HG03439 (cell line): ENCODE data around the gene MAP1LC3B2.

Source experiments
- ATAC-seq: cut with Tn5 transposase; IDR thresholded peaks from one replicate; pipeline ENCODE4 v1.9.1; 2021; ENCODE audit warnings: mild to moderate bottlenecking, moderate library complexity; ENCODE audit not compliant: unreplicated experiment

Gene MAP1LC3B2

GRCh38 chr12:116559162-116559935 lies at the start of gene MAP1LC3B2:
TSS of gene MAP1LC3B2 (plus strand) at chr12:116559381. CDS start at chr12:116575943, 16,562 bp downstream.
- ATAC-seq: peak; percentile 87

GRCh38 chr12:116513944-116514343 lies 45.2 kb upstream of the MAP1LC3B2 start:
- ATAC-seq: no peak

- no peak for ATAC-seq
Measured at GRCh38 chr12:116515684-116516083, 43.5 kb upstream of the MAP1LC3B2 start.

GRCh38 chr12:116516657-116517056 lies 42.5 kb upstream of the MAP1LC3B2 start:
- ATAC-seq: no peak

- ATAC-seq: no peak
Measured at GRCh38 chr12:116517431-116518045, 41.6 kb upstream of the MAP1LC3B2 start.

- no peak for ATAC-seq
Measured at GRCh38 chr12:116520225-116520760, 38.9 kb upstream of the MAP1LC3B2 start.

- ATAC-seq: no peak
Measured at GRCh38 chr12:116520801-116521471, 38.2 kb upstream of the MAP1LC3B2 start.

- no peak for ATAC-seq
Measured at GRCh38 chr12:116524311-116524710, 34.9 kb upstream of the MAP1LC3B2 start.

GRCh38 chr12:116524964-116525379 lies 34.2 kb upstream of the MAP1LC3B2 start:
- no peak for ATAC-seq

GRCh38 chr12:116525418-116526001 lies 33.7 kb upstream of the MAP1LC3B2 start:
- no peak for ATAC-seq

GRCh38 chr12:116528065-116528464 lies 31.1 kb upstream of the MAP1LC3B2 start:
- no peak for ATAC-seq

GRCh38 chr12:116528498-116528897 lies 30.7 kb upstream of the MAP1LC3B2 start:
- no peak for ATAC-seq

GRCh38 chr12:116529048-116529447 lies 30.1 kb upstream of the MAP1LC3B2 start:
- no peak for ATAC-seq

GRCh38 chr12:116529686-116530085 lies 29.5 kb upstream of the MAP1LC3B2 start:
- ATAC-seq: no peak

GRCh38 chr12:116532428-116532827 lies 26.8 kb upstream of the MAP1LC3B2 start:
- ATAC-seq: no peak

GRCh38 chr12:116532986-116533342 lies 26.2 kb upstream of the MAP1LC3B2 start:
- ATAC-seq: no peak

GRCh38 chr12:116533343-116534251 lies 25.6 kb upstream of the MAP1LC3B2 start:
- peak; percentile 45 for ATAC-seq

GRCh38 chr12:116534311-116535121 lies 24.7 kb upstream of the MAP1LC3B2 start:
- ATAC-seq: no peak

- ATAC-seq: no peak
Measured at GRCh38 chr12:116535241-116535640, 23.9 kb upstream of the MAP1LC3B2 start.
